ENCODE data around the gene LHFPL2.
"Not testable (repeated sequence)": the region's sequence is repeated elsewhere in the genome, so short reads cannot be mapped to it uniquely, and the experiment has no call there.

LHFPL2 gene

DNA sequence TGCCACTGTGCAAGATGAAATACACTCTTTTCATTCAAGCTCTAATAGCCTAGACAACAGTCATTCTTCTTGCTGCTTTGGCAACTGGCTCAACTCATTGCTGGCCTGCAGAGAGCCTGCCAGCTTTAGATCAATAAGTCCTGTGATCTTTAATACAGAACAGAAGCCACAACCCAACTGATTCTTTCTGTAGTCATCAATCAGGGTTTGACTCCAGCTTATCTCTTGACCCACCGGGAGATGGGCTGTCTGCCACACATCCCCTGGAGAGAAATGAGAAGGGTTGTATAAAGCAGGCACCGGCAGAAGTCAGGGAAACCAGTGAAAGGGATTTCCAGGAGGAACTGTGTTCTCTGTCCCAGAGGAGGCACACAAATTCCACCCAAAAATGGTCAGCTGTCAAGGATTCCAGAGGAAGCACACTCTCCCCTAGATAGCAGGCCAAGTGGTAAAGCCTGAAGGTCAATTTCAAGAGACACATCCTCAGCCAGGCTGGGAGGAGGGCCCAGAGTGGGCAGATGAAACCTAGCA lies 24.5 kb downstream of the LHFPL2 start:
- Mint-ChIP-seq H3K27ac (no peak overlapping the region), H3K9me3 (no peaks in the 10 kb centered on the region), H3K4me3 (no peak overlapping the region), H3K27me3 (no peaks in the 10 kb centered on the region), H3K36me3 (ENCODE audit: low read depth) (no peaks in the 10 kb centered on the region), H3K4me1 (ENCODE audit: low read depth) (no peaks in the 10 kb centered on the region)

DNA sequence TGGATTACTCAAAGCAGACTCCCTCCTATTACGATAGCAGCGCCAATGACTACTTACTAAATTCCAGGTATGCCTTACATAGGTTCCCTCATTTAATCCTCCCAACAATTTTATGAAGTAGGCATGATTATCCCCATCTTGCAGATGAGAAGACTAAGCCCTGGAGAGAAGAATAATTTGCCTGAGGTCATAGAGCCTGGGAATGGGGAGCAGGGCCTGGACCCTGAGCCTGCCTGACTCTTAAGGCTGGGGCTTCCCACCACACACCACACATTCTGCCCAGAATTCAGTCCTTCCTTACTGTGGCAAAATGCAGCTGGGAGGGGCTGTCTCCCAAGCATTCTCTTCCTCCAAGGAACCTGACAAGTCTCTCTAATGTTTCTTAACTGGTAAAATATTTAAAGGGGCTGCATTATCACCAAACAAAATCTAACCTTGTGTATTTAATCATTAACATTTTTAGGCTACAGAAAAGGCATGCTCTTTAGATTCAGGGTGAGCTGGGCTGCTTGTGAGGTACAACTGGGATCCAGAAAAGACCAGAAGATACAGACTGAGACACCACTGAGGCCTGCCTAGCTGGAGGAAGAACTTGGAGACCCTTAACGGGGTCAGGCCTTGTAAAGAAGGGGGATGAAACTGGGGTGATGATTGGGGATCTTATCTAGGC lies 26.1 kb downstream of the LHFPL2 start:
- H3K9me3 Mint-ChIP-seq = no peaks in the 10 kb centered on the region
- H3K27me3 Mint-ChIP-seq = no peaks in the 10 kb centered on the region
- H3K27ac Mint-ChIP-seq = no peak overlapping the region
- H3K36me3 Mint-ChIP-seq (ENCODE audit: low read depth) = no peaks in the 10 kb centered on the region
- no peaks in the 10 kb centered on the region for H3K4me1 Mint-ChIP-seq (ENCODE audit: low read depth)
- H3K4me3 Mint-ChIP-seq = no peak overlapping the region

DNA sequence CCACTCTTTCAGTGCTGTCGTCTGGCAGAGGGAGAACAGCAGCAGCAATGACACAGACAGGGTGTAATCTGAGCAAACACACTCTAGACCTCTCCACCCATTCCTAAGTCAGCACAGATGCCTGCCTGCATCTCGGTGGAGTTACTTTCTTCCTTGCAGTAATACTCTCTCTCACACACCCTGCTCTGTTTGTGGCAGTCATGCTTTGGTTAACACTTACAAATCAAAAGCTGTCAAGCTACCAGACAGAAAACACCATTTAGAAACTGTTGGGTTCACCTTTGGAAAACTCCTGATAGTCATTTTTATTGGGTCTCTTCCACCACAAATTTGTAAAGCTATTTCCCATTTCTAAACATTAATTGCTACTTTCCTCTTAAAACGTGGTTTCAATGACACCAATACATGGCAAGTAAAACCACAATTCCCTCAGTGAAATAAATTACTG lies 27.3 kb downstream of the LHFPL2 start:
- Mint-ChIP-seq H3K4me3 (no peak overlapping the region), H3K36me3 (ENCODE audit: low read depth) (no peaks in the 10 kb centered on the region), H3K9me3 (no peaks in the 10 kb centered on the region), H3K4me1 (ENCODE audit: low read depth) (no peaks in the 10 kb centered on the region), H3K27me3 (no peaks in the 10 kb centered on the region), H3K27ac (no peak overlapping the region)

DNA sequence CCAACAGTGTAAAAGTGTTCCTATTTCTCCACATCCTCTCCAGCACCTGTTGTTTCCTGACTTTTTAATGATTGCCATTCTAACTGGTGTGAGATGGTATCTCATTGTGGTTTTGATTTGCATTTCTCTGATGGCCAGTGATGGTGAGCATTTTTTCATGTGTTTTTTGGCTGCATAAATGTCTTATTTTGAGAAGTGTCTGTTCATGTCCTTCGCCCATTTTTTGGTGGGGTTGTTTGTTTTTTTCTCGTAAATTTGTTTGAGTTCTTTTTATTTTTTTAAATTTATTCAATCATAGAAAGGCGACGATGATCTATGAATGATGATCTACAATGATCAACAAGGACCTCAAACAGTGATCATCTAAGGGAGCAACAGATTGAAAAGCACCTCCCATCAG lies 28.5 kb downstream of the LHFPL2 start:
- H3K4me1 Mint-ChIP-seq (ENCODE audit: low read depth); H3K4me3 Mint-ChIP-seq; H3K27me3 Mint-ChIP-seq; H3K27ac Mint-ChIP-seq; H3K9me3 Mint-ChIP-seq; H3K36me3 Mint-ChIP-seq (ENCODE audit: low read depth): not testable (repeated sequence)

DNA sequence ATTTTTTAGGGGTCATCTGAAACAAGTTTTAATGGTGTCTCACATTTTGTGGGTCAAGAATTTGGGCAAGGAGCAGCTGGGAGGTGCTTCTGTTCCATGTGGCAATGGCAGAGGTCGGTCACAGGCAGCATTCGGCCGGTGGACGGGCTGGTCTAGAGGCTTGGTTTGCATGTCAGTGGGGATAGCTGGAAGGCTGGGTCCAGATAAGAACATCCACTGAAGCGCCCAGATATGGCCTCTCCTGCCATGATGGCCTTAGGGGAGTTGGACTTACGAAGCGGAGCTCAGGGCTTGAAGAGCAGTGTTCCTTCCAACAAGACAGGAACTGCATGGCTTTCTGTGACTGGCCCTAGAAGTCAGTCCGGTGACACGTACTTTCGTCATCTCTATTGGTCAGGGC lies 30.3 kb downstream of the LHFPL2 start:
- no peaks in the 10 kb centered on the region for H3K27me3 Mint-ChIP-seq
- H3K36me3 Mint-ChIP-seq (ENCODE audit: low read depth) = no peaks in the 10 kb centered on the region
- no peak overlapping the region for H3K4me3 Mint-ChIP-seq
- H3K4me1 Mint-ChIP-seq (ENCODE audit: low read depth) = no peaks in the 10 kb centered on the region
- H3K9me3 Mint-ChIP-seq = no peaks in the 10 kb centered on the region
- no peak overlapping the region for H3K27ac Mint-ChIP-seq

DNA sequence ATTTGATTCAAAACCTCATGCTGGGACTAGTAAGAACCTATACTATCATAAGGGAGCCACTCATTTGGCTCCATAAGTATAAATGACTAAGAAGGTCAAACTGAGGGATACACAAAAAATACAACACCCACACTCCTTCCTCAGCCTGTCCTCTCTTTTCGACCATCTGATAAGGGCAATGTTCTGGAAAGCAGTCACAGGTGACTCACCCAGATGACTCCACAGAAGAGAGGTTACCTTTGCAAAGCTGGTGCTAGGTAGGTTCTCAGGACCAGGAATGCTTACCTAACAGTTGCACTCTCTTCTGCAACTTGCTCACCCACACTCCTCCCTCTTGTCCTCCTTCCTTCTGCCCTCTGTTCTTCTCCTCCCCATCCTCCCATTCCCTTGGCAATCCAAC lies 32.9 kb downstream of the LHFPL2 start:
- Mint-ChIP-seq H3K9me3 (no peaks in the 10 kb centered on the region), H3K4me1 (ENCODE audit: low read depth) (no peaks in the 10 kb centered on the region), H3K27ac (no peak overlapping the region), H3K36me3 (ENCODE audit: low read depth) (no peaks in the 10 kb centered on the region), H3K4me3 (no peak overlapping the region), H3K27me3 (no peaks in the 10 kb centered on the region)

DNA sequence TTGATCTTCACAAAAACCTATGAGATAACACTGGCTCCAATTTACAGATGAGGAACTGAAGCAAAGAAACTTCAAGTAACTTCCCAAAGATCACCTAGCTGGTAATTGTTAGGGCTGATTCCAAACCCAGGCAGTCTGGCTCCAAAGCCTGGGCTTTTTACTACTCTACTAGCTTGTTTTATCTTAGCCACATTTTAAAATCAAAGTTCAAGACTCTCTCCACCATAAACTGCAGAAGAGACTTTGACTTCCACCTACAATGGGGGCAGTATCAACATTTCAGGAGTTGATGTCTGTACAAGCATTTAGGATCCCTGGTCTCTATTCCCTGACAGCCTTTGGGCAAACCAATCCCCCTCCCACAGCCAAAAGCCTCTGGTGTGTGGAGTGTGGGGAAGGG lies 33.8 kb downstream of the LHFPL2 start:
- H3K27me3 Mint-ChIP-seq = no peaks in the 10 kb centered on the region

DNA sequence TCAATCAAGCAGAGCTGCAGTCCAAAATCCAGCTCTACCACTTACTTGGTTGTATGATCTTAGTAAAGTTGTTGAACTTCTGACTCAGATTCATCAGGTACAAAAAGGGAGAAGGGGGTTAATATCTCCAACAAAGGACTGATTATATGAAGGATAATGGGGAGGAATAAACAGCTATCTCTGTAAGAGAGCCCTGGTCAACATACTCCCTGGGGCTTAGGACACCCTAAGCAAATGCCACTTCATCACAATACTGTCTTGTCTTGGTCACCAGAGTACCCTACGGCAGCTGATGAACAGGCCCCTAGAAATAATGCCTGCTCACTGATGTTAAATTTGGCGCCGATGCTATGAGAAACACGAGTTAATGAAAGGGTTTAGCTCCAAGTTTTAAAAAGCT lies 34.8 kb downstream of the LHFPL2 start:
- no peaks in the 10 kb centered on the region for H3K36me3 Mint-ChIP-seq (ENCODE audit: low read depth)
- no peaks in the 10 kb centered on the region for H3K27me3 Mint-ChIP-seq
- no peaks in the 10 kb centered on the region for H3K4me1 Mint-ChIP-seq (ENCODE audit: low read depth)
- no peaks in the 10 kb centered on the region for H3K9me3 Mint-ChIP-seq
- H3K4me3 Mint-ChIP-seq = no peak overlapping the region
- H3K27ac Mint-ChIP-seq = no peak overlapping the region

More for the DNA sequence above, 33.8 kb downstream of the LHFPL2 start:
- H3K9me3 Mint-ChIP-seq = no peaks in the 10 kb centered on the region
- no peak overlapping the region for H3K27ac Mint-ChIP-seq
- no peak overlapping the region for H3K4me3 Mint-ChIP-seq
- no peaks in the 10 kb centered on the region for H3K36me3 Mint-ChIP-seq (ENCODE audit: low read depth)
- H3K4me1 Mint-ChIP-seq (ENCODE audit: low read depth) = no peaks in the 10 kb centered on the region

DNA sequence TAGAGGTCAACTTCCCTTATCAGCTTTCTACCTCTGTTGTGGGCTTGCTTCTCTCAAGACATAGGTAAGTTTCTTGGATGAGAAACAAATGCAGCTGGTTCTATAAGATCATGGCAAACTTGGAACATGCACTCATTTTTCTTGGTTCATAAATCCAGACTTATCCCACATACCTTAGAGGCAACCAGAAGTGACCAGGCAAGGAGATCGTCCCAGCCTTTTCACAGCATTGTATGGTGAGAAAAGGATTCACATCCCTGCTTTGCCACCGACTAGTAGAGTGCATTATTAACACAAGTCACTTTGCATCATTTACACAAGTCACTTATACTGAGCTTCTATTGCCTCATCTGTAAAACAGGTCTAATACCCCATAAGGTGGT lies 35.4 kb downstream of the LHFPL2 start:
- H3K9me3 Mint-ChIP-seq = no peaks in the 10 kb centered on the region
- no peak overlapping the region for H3K27ac Mint-ChIP-seq
- H3K4me1 Mint-ChIP-seq (ENCODE audit: low read depth) = no peaks in the 10 kb centered on the region
- no peaks in the 10 kb centered on the region for H3K27me3 Mint-ChIP-seq
- H3K36me3 Mint-ChIP-seq (ENCODE audit: low read depth) = no peaks in the 10 kb centered on the region
- no peak overlapping the region for H3K4me3 Mint-ChIP-seq

DNA sequence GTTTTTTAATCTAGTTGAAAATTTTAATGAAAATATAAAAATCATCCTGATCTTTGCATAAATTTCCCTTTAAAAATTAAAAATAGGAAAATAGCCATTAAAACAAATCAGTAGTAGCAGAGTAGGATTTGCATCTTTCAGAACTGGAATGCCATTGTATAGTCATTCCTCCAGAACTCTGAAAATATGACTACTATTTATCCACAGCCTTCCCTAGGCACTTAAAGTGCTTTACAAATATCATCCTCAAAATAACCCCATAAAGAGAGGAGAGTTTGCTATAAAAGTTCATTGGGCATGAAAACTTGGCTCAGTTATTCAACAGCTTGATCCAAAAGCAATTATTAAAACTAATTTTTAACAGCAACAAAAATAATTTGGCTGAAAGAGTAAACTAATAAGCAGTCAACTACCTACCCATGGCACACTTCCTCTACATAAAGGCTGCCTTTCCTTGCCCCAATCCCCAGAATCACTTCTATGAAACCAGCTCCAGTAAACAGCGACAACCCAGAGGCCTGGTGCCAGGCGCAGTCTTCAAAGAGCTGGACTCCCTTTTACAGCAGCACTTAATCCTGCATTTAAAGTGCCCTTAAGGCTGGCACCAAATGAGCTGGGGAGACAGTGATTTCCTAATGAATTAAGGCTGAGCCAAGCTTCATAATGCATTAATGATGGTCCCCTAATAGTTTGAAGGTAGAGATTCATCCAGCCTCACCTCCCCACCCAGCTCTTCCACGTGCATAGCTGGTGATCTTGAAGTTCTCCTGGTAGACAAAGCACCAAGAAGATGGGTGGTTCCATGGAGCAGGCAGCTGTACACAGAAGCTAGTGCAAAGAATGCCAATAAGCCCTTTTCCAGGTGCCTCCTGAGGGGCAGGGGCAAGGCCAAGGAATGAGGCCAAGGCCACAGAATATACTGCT lies 36.1 kb downstream of the LHFPL2 start:
- Mint-ChIP-seq H3K4me1 (ENCODE audit: low read depth) (no peaks in the 10 kb centered on the region), H3K9me3 (no peaks in the 10 kb centered on the region)

DNA sequence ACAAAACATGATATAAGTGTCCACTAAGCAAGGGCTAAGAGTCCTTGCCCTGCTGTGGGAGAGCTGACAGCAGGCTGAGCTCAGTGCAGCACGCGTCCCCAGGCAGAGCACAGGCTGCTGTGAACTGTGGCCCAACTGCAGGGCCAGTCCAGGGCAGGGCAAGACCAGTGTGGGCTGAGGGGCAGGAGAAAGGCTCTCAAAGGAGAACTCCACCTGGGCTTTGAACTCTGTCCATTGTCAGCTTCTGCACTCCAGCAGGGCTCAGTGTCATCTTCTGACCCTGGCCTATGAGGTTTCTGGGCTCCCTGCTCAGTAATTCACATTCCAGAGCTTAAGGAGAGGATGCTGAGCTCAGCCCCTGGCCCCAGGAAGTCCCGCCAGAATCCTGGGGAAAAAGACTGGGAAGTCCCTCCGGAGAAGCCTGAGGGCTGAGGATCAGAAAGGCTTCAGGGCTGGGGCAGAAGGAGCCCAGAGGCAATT lies 37.4 kb downstream of the LHFPL2 start:
- no peak overlapping the region for H3K27ac Mint-ChIP-seq
- no peaks in the 10 kb centered on the region for H3K9me3 Mint-ChIP-seq

More for the DNA sequence above, 36.1 kb downstream of the LHFPL2 start:
- H3K27ac Mint-ChIP-seq = no peak overlapping the region
- peaks cover 5% of the 10 kb centered on the region for H3K27me3 Mint-ChIP-seq
- H3K36me3 Mint-ChIP-seq (ENCODE audit: low read depth) = no peaks in the 10 kb centered on the region
- H3K4me3 Mint-ChIP-seq = no peak overlapping the region

DNA sequence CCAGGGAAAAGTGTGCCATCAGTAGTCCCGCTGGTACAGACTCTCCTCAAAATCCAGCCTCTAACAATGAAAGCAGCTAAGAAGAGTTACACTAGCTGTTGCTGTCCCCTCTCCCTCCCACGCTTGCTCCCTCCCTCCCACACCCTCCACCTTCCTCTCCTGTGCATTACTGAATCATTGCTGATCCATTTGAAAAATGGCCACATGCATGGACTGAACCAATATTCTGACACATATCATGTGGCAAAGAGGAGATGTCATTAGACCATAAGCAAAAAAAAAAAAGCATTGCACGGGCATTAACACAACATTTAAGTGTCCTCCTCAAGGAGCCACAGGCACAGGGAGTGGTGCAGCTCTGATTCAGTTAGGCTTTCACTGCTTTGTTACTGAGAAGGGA lies 37.9 kb downstream of the LHFPL2 start:
- H3K4me3 Mint-ChIP-seq = no peak overlapping the region
- no peaks in the 10 kb centered on the region for H3K36me3 Mint-ChIP-seq (ENCODE audit: low read depth)
- no peaks in the 10 kb centered on the region for H3K4me1 Mint-ChIP-seq (ENCODE audit: low read depth)
- no peak overlapping the region for H3K27ac Mint-ChIP-seq
- peaks cover 5% of the 10 kb centered on the region for H3K27me3 Mint-ChIP-seq
- H3K9me3 Mint-ChIP-seq = no peaks in the 10 kb centered on the region

More for the DNA sequence above, 37.4 kb downstream of the LHFPL2 start:
- H3K4me3 Mint-ChIP-seq = no peak overlapping the region
- no peaks in the 10 kb centered on the region for H3K4me1 Mint-ChIP-seq (ENCODE audit: low read depth)
- no peaks in the 10 kb centered on the region for H3K36me3 Mint-ChIP-seq (ENCODE audit: low read depth)
- peaks cover 5% of the 10 kb centered on the region for H3K27me3 Mint-ChIP-seq

DNA sequence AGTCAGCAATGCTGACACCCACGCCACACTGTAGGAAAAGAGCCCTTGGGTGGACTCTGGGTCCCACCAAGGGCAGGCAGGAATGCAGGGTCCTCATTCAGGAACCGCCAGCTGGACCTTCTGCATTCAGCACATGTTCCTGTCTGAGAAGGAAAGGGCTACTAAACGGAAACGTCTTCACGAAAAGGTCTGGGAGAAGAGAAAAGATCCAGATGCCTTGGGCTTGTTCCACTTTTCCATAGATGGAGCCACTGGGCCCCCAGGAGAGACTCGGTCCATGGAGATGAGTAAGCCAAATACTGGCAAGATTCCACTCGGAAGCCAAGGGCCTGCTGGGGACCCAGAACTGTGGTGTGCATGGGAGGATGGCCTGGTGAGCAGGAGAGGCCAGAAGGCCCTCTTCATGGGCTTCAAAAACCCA lies 38.4 kb downstream of the LHFPL2 start:
- Mint-ChIP-seq H3K27ac (no peak overlapping the region), H3K4me3 (no peak overlapping the region), H3K27me3 (peaks cover 5% of the 10 kb centered on the region), H3K4me1 (ENCODE audit: low read depth) (no peaks in the 10 kb centered on the region), H3K36me3 (ENCODE audit: low read depth) (no peaks in the 10 kb centered on the region), H3K9me3 (no peaks in the 10 kb centered on the region)

DNA sequence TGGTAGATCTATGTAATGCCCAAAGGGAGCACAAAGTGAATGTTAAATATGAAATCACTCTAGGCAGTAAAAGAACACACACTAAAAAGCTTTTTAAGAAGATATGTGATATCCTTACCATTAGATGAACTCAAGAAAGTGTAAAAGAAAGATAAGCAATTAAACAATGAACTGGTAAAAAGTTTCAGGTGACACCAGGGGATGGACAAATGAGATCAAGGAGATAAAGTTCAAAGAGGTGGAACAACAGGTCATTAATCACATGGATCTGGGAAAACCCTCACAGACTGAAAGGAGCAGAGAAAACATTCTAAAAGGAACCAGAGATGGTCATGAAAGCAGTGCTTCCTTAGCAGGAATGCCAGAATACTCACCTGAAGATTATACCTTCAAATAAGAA lies 40.7 kb downstream of the LHFPL2 start:
- no peaks in the 10 kb centered on the region for H3K36me3 Mint-ChIP-seq (ENCODE audit: low read depth)
- no peak overlapping the region for H3K4me3 Mint-ChIP-seq
- no peaks in the 10 kb centered on the region for H3K4me1 Mint-ChIP-seq (ENCODE audit: low read depth)
- H3K9me3 Mint-ChIP-seq = no peaks in the 10 kb centered on the region
- peaks cover 5% of the 10 kb centered on the region for H3K27me3 Mint-ChIP-seq
- H3K27ac Mint-ChIP-seq = no peak overlapping the region

DNA sequence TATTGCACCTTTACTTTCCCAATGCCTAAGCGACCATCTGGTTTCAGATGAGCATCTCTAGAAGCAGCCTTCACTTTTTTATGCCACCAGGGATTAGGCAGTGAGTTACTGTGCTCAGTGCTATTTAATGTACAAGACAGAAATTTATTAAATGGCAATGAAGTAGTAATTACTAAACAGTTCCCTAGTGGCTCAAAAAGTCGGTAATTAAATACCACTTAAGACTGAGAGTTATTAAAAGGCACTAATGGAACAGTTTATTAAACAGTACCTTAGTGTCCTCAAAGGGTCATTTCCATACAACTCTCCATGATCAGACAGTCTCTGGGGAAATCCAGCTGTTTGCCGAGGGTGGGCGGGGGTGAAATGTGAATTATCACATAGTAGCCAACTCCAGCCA lies 42.3 kb downstream of the LHFPL2 start:
- Mint-ChIP-seq H3K9me3 (no peaks in the 10 kb centered on the region), H3K36me3 (ENCODE audit: low read depth) (no peaks in the 10 kb centered on the region), H3K27ac (no peak overlapping the region), H3K4me1 (ENCODE audit: low read depth) (no peaks in the 10 kb centered on the region), H3K4me3 (no peak overlapping the region), H3K27me3 (peaks cover 5% of the 10 kb centered on the region)
